ENCODE data around the gene ELMO2. TPM values are rescaled to one million over a fixed set of nuclear protein-coding genes. Genes with fewer than 3 reads are reported as not detected.

The ELMO2 gene
- total and polyA plus RNA-seq, 2 donors (not counting 1 experiment from before 2014, with no cell fraction given) = 22.1 to 41.7 TPM

DNA sequence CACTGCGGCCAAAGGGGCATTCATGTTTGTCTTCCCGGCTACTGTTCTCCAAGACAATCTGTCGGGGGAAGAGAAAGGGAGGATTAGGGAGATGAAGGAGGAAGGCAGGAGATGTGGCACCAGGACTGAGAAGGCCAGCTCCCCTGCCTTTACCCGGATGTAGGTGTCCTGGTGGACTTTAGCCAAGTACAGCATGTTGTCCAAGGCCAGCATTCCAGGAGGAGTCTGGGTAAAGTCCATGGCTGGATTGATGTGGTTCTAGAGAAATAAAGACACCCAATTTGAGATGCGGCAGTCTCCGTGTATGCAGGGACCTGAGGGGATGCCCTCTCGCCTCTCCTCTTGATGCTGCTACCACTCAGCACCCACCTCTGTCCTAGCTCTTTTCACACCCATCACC, 32.0 kb downstream of the ELMO2 start:
- H3K4me3 Mint-ChIP-seq = no peak overlapping the region
- intact Hi-C loops (cut with micrococcal nuclease) = no loop called here
- H2AFZ ChIP-seq (ENCODE audit: insufficient read depth, low read depth, low read length, poor library complexity, severe bottlenecking) = no peak overlapping the region
- DNase-seq (no peak), ATAC-seq (ENCODE audit: low read depth) (no peak)
- H3K4me1 ChIP-seq (ENCODE audit: control insufficient read depth in 2 of 2, insufficient read depth in 2 of 2, low read length in 2 of 2) = no peaks in the 10 kb centered on the region
- WGBS (ENCODE audit: insufficient coverage) = 98% methylated on average over 5 of the region's 7 CpGs
- H3K27ac Mint-ChIP-seq = no peak overlapping the region
- H3K4me2 ChIP-seq (replicated peaks; ENCODE audit: low read depth, low read length, poor library complexity, severe bottlenecking) = no peak overlapping the region
- no peaks in the 10 kb centered on the region for H3K9me3 ChIP-seq (ENCODE audit: control extremely low read depth in 1 of 3, control insufficient read depth in 2 of 3, insufficient read depth in 1 of 3, low read length in 2 of 3)
- ChIA-PET CTCF (no interaction called here), POLR2A (interaction anchor here (1.4 kb wide), 1 partner anchor 10 kb away, joined by 5 read pairs; no protein-coding TSS in a partner anchor)
- no peaks in the 10 kb centered on the region for H3K79me2 ChIP-seq (ENCODE audit: control insufficient read depth, insufficient read depth, low read length)
- H3K9ac ChIP-seq (ENCODE audit: low read length) = no peak overlapping the region
- peaks cover 2% of the 10 kb centered on the region for H3K4me1 Mint-ChIP-seq
- no peaks in the 10 kb centered on the region for H3K27me3 Mint-ChIP-seq
- peaks cover 0 to 76% of the 10 kb centered on the region in 2 experiments for H3K36me3 ChIP-seq (replicated peaks in 1 of 2; ENCODE audit: control extremely low read depth in 1 of 2, control insufficient read depth in 1 of 2, extremely low read depth in 1 of 2, insufficient read depth in 2 of 2, low read length in 1 of 2)
- no peaks in the 10 kb centered on the region for H3K9me3 Mint-ChIP-seq (ENCODE audit: insufficient read depth)
- H3K4me3 ChIP-seq (ENCODE audit: control extremely low read depth in 1 of 5, extremely low read depth in 1 of 5, insufficient read depth in 1 of 5, low read depth in 2 of 5, low read length in 4 of 5) = no peak overlapping the region
- no peaks in the 10 kb centered on the region for H4K20me1 ChIP-seq (ENCODE audit: control insufficient read depth, insufficient read depth, low read length, poor library complexity, severe bottlenecking)
- no peak overlapping the region for H3K27ac ChIP-seq (ENCODE audit: low read length in 2 of 2)
- no peaks in the 10 kb centered on the region for H3K27me3 ChIP-seq (replicated peaks in 1 of 4; ENCODE audit: control extremely low read depth in 1 of 4, control insufficient read depth in 3 of 4, insufficient read depth in 4 of 4, low read length in 3 of 4)
- TF ChIP-seq, protein P1, sequence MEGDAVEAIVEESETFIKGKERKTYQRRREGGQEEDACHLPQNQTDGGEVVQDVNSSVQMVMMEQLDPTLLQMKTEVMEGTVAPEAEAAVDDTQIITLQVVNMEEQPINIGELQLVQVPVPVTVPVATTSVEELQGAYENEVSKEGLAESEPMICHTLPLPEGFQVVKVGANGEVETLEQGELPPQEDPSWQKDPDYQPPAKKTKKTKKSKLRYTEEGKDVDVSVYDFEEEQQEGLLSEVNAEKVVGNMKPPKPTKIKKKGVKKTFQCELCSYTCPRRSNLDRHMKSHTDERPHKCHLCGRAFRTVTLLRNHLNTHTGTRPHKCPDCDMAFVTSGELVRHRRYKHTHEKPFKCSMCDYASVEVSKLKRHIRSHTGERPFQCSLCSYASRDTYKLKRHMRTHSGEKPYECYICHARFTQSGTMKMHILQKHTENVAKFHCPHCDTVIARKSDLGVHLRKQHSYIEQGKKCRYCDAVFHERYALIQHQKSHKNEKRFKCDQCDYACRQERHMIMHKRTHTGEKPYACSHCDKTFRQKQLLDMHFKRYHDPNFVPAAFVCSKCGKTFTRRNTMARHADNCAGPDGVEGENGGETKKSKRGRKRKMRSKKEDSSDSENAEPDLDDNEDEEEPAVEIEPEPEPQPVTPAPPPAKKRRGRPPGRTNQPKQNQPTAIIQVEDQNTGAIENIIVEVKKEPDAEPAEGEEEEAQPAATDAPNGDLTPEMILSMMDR (IDR thresholded peaks at IDR 0.05) = no peak
- TF ChIP-seq EZH2 (IDR thresholded peaks at IDR 0.05; ENCODE audit: borderline replicate concordance, insufficient read depth, low read depth, low read length, poor library complexity, severe bottlenecking) = no peak

DNA sequence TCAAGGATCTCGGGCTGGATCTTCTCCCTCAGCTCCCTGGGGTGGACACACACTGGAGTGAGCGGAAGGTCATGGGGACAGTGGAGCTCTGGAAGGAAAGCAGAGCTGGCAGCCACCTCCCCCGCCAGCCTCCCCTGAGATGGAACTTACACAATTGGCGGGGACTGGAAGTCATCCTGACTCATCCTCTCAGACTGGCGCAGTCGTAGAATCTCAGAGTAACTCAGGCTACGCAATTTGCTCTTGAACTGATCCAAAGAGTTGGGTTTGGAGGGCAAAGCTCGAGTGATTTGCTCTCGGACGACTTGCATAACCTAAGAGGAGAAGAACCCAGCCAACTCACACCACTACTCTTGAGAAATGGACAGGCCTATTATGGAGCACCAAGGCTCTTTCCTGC, 34.8 kb downstream of the ELMO2 start:
- ATAC-seq (ENCODE audit: low read depth) (no peak), DNase-seq (no peak)
- H4K20me1 ChIP-seq (ENCODE audit: control insufficient read depth, insufficient read depth, low read length, poor library complexity, severe bottlenecking) = no peaks in the 10 kb centered on the region
- Mint-ChIP-seq H3K4me3 (no peak overlapping the region), H3K4me1 (peaks cover 2% of the 10 kb centered on the region), H3K9me3 (ENCODE audit: insufficient read depth) (no peaks in the 10 kb centered on the region), H3K27me3 (no peaks in the 10 kb centered on the region), H3K27ac (no peak overlapping the region)
- H3K4me3 ChIP-seq (ENCODE audit: control extremely low read depth in 1 of 5, extremely low read depth in 1 of 5, insufficient read depth in 1 of 5, low read depth in 2 of 5, low read length in 4 of 5) = no peak overlapping the region
- intact Hi-C loops (cut with micrococcal nuclease) = no loop called here
- no peaks in the 10 kb centered on the region for H3K79me2 ChIP-seq (ENCODE audit: control insufficient read depth, insufficient read depth, low read length)
- H2AFZ ChIP-seq (ENCODE audit: insufficient read depth, low read depth, low read length, poor library complexity, severe bottlenecking) = no peak overlapping the region
- CTCF ChIA-PET = no interaction called here
- no peak overlapping the region for H3K4me2 ChIP-seq (replicated peaks; ENCODE audit: low read depth, low read length, poor library complexity, severe bottlenecking)
- POLR2A ChIA-PET = no interaction called here
- H3K9me3 ChIP-seq (ENCODE audit: control extremely low read depth in 1 of 3, control insufficient read depth in 2 of 3, insufficient read depth in 1 of 3, low read length in 2 of 3) = no peaks in the 10 kb centered on the region
- peaks cover 0 to 87% of the 10 kb centered on the region in 2 experiments for H3K36me3 ChIP-seq (replicated peaks in 1 of 2; ENCODE audit: control extremely low read depth in 1 of 2, control insufficient read depth in 1 of 2, extremely low read depth in 1 of 2, insufficient read depth in 2 of 2, low read length in 1 of 2)
- no peaks in the 10 kb centered on the region for H3K27me3 ChIP-seq (replicated peaks in 1 of 4; ENCODE audit: control extremely low read depth in 1 of 4, control insufficient read depth in 3 of 4, insufficient read depth in 4 of 4, low read length in 3 of 4)
- H3K4me1 ChIP-seq (ENCODE audit: control insufficient read depth in 2 of 2, insufficient read depth in 2 of 2, low read length in 2 of 2) = no peaks in the 10 kb centered on the region
- no peak overlapping the region for H3K27ac ChIP-seq (ENCODE audit: low read length in 2 of 2)
- WGBS (ENCODE audit: insufficient coverage) = 98% methylated on average over 10 of the region's 10 CpGs
- H3K9ac ChIP-seq (ENCODE audit: low read length) = no peak overlapping the region
- TF ChIP-seq, protein P1 (IDR thresholded peaks at IDR 0.05) = no peak
- TF ChIP-seq EZH2 (IDR thresholded peaks at IDR 0.05; ENCODE audit: borderline replicate concordance, insufficient read depth, low read depth, low read length, poor library complexity, severe bottlenecking) = no peak
